HepG2 (cell line): Measurements from ENCODE around the gene PLXNA1. TPM values are rescaled to one million over a fixed set of nuclear protein-coding genes. Genes with fewer than 3 reads are reported as not detected.
A peak's percentile ranks its signal among the peaks of the same experiment; 100 is the strongest.

Experiments
- ATAC-seq: fragments of 200-7000 bp; cut with Tn5 transposase; 3 replicates; pipeline ENCODE4 v1.9.1; 2020; ENCODE audit warnings: mild to moderate bottlenecking, moderate library complexity
- BruUV-seq: library from RNA; stranded (reverse); fragments of 400-500 nt; replicated peaks from 2 replicates; lab custom pipeline; 2021; lab: Mats Ljungman, UMichigan
- CTCF ChIA-PET: fragments of 300-600 bp; formaldehyde crosslinking; extraction: SDS; loops from one replicate; lab custom pipeline; 2021; ENCODE audit warnings: low total read pairs, inconsistent platforms, low intra/inter-chr PET ratio; lab: Yijun Ruan, JAX
- POLR2A ChIA-PET: fragments of 350-600 bp; sonication (Branson Sonifier 250); formaldehyde crosslinking; loops from one replicate; lab custom pipeline; 2020; ENCODE audit warnings: antibody characterized with exemption, inconsistent platforms; lab: Yijun Ruan, JAX
- DNase-seq: peaks from one replicate; pipeline ENCODE4 v3.0.0-alpha.2; 2015; ENCODE audit warnings: low spot score
- FAIRE-seq: peaks from 3 replicates; lab custom pipeline; 2011; peaks lifted over from hg19 to GRCh38; lab: Jason Lieb, UNC
- H2AFZ ChIP-seq: one replicate; pipeline ENCODE4 v1.6.1; 2011; ENCODE audit warnings: low read length, inconsistent platforms
- H3K27ac ChIP-seq: fragments of 300-600 bp; 3 replicates; pipeline ENCODE4 v1.8.0; 2011; ENCODE audit warnings: mixed run types, mild to moderate bottlenecking, mixed read lengths, low read length, inconsistent platforms; ENCODE audit not compliant: insufficient read depth; ENCODE audit errors: extremely low read length
- H3K27me3 ChIP-seq, 2 experiments: fragments of 200-600 bp in 1 of 2; 2 replicates in 1 of 2; 3 replicates in 1 of 2; pipeline versions ENCODE4 v1.6.0 to v1.8.0; 2011; ENCODE audit warnings: low read length in 2 of 2, mild to moderate bottlenecking in 2 of 2, moderate library complexity in 2 of 2, inconsistent platforms in 1 of 2; ENCODE audit not compliant: insufficient read depth in 2 of 2, control insufficient read depth in 1 of 2
- H3K36me3 ChIP-seq, 2 experiments: fragments of 200-600 bp in 1 of 2; replicated peaks in 1 of 2; 2 replicates in 1 of 2; 3 replicates in 1 of 2; pipeline versions ENCODE4 v1.5.1 to v1.8.0; 2011; ENCODE audit warnings: low read length in 2 of 2, inconsistent platforms in 1 of 2; ENCODE audit not compliant: insufficient read depth in 2 of 2, control insufficient read depth in 1 of 2
- H3K4me1 ChIP-seq: 2 replicates; pipeline ENCODE4 v1.5.1; 2012; ENCODE audit warnings: low read length, inconsistent platforms; ENCODE audit not compliant: insufficient read depth
- H3K4me2 ChIP-seq: 2 replicates; pipeline ENCODE4 v1.6.0; 2011; ENCODE audit warnings: low read depth, low read length, inconsistent platforms
- H3K4me3 ChIP-seq, 3 experiments: fragments of 200-600 bp in 1 of 3; sonication (generic), shearing (Covaris generic) in 1 of 3; replicated peaks in 1 of 3; 2 replicates each; pipeline ENCODE4 v1.5.1; 2011 to 2016; ENCODE audit warnings: low read length in 3 of 3, inconsistent platforms in 2 of 3, low read depth in 2 of 3, mild to moderate bottlenecking in 2 of 3, control low read depth in 1 of 3, mixed read lengths in 1 of 3; ENCODE audit not compliant: insufficient read depth in 1 of 3
- H3K79me2 ChIP-seq: one replicate; pipeline ENCODE4 v1.6.1; 2011; ENCODE audit warnings: low read length, inconsistent platforms; ENCODE audit not compliant: insufficient read depth
- H3K9ac ChIP-seq: 2 replicates; pipeline ENCODE4 v1.6.0; 2011; ENCODE audit warnings: mild to moderate bottlenecking, low read depth, low read length, inconsistent platforms; ENCODE audit not compliant: insufficient read depth
- H3K9me3 ChIP-seq: 2 replicates; pipeline ENCODE4 v1.5.1; 2012; ENCODE audit warnings: mild to moderate bottlenecking, low read length
- H4K20me1 ChIP-seq: 2 replicates; pipeline ENCODE4 v1.6.0; 2011; ENCODE audit warnings: inconsistent platforms, mild to moderate bottlenecking, low read length, moderate library complexity; ENCODE audit not compliant: insufficient read depth
- ATRX ChIP-seq: sonication (generic); formaldehyde crosslinking; IDR thresholded peaks from 2 replicates; pipeline ENCODE4 v1.4.0; 2020; ENCODE audit warnings: missing genetic modification reagents, borderline replicate concordance
- E2F1 ChIP-seq: sonication (generic); formaldehyde crosslinking; IDR thresholded peaks from 2 replicates; pipeline ENCODE4 v1.5.0; 2020; ENCODE audit warnings: missing genetic modification reagents
- PAXIP1 ChIP-seq: sonication (generic); formaldehyde crosslinking; conservative IDR thresholded peaks from 2 replicates; pipeline ENCODE4 v1.4.0; 2020; ENCODE audit warnings: mild to moderate bottlenecking, missing genetic modification reagents, moderate library complexity
- SSRP1 ChIP-seq: IDR thresholded peaks from 2 replicates; pipeline ENCODE4 v1.6.1; 2016; ENCODE audit warnings: control low read depth
- ZBED4 ChIP-seq: sonication (generic); formaldehyde crosslinking; IDR thresholded peaks from 2 replicates; pipeline ENCODE4 v1.4.0; 2020; ENCODE audit warnings: missing genetic modification reagents, borderline replicate concordance
- ZFP36L1 ChIP-seq: sonication (generic); formaldehyde crosslinking; IDR thresholded peaks from 2 replicates; pipeline ENCODE4 v1.8.0; 2022; ENCODE audit warnings: mild to moderate bottlenecking, missing genetic modification reagents, moderate library complexity
- WGBS: methylation state at CpG from one replicate; pipeline ENCODE4 v1.1.6; 2017; ENCODE audit warnings: low lambda C conversion rate; 5-methylcytosine and 5-hydroxymethylcytosine counted together
- in situ Hi-C: cut with HindIII; loops from 2 replicates; pipeline ENCODE4 v1.10.0; 2017; ENCODE audit warnings: low pct_unique_long_range_greater_than_20kb; ENCODE audit not compliant: extremely low pct_ligation_motif_present
- intact Hi-C: fragments of 100-400 bp; cut with micrococcal nuclease; formaldehyde crosslinking; loops from one replicate; pipeline ENCODE4 v1.10.0; 2022; ENCODE audit not compliant: unreplicated experiment
- polyA plus RNA-seq, 8 experiments: library from polyadenylated mRNA; depleted of rRNA in 3 of 8; stranded (reverse) in 7 of 8; unstranded in 1 of 8; fragments of >200 nt; fragmentation: Illumina TruSeq in 4 of 8; extraction: Trizol in 4 of 8; gene quantifications; 2 replicates each; pipeline versions ENCODE4 v1.2.1 to v1.2.3, GENCODE V29; 2011 to 2016; ENCODE audit warnings: low read depth in 4 of 8, missing spikeins in 1 of 8, mixed read lengths in 1 of 8; ENCODE audit not compliant: insufficient read depth in 1 of 8
- total RNA-seq, 5 experiments: library from RNA; depleted of rRNA; stranded (reverse); fragments of >200 nt; fragmentation: Illumina TruSeq; extraction: Trizol; gene quantifications; 2 replicates each; pipeline ENCODE4 v1.2.3, GENCODE V29; 2016; ENCODE audit warnings: low read depth in 1 of 5

PLXNA1 gene
- total and polyA plus RNA-seq, 2 of the 13 experiments (the other 11 are each of a cell fraction or from before 2014, with no cell fraction given) = 16.6 to 18.2 TPM

GRCh38 chr3:126982126-126982470, 817 bp upstream of the PLXNA1 start (continued):
- TF ChIP-seq E2F1 (CRISPR knock-in tag) = no peak
- 0 out of 2 replicates have a peak, but pooled peaks have one; percentile 0 for TF ChIP-seq PAXIP1 (CRISPR knock-in tag)
- TF ChIP-seq, all 625 proteins: peak for 7

- Histone ChIP-seq H2AFZ (no peak overlapping the region), H3K4me1 (peaks cover 39% of the 10 kb centered on the region), H3K79me2 (peaks cover 15% of the 10 kb centered on the region), H4K20me1 (peaks cover 21% of the 10 kb centered on the region; the same call in 1 of the 2 replicates), H3K9ac (peak overlapping the region; percentile 79; the same call in 1 of the 2 replicates), H3K27ac (no peak overlapping the region), H3K36me3 (no peaks in the 10 kb centered on the region), H3K27me3 (peaks cover 0 to 15% of the 10 kb centered on the region in 2 experiments; a peak in 2 of 5 replicates), H3K4me3 (peak overlapping the region; percentile 59 to 92 (median 81); a peak in 4 of 6 replicates), H3K9me3 (no peaks in the 10 kb centered on the region), H3K4me2 (peak overlapping the region; percentile 75; the same call in 1 of the 2 replicates)
- in situ Hi-C loops (no loop called here), intact Hi-C loops (loop anchor here (2.0 to 10.0 kb wide), 3 partner anchors 230 to 562 kb away; no protein-coding TSS in a partner anchor)
- BruUV-seq = no TSS peak
- POLR2A ChIA-PET = no interaction called here
- DNase-seq (no peak), ATAC-seq (no peak), FAIRE-seq (no peak)
- TF ChIP-seq ATRX (CRISPR knock-in tag) (no peak), ZFP36L1 (CRISPR knock-in tag) (no peak), SSRP1 (CRISPR knock-in tag) (no peak), ZBED4 (CRISPR knock-in tag) (no peak)
- 0% methylated on average over 1 of the region's 70 CpGs for WGBS
- CTCF ChIA-PET = no interaction called here
Observed at GRCh38 chr3:126983276-126983652, 349 bp downstream of the PLXNA1 start.
